Muscle layer of duodenum (tissue), 2 donors: ENCODE data around the gene HINT2.
A peak's percentile ranks its signal among the peaks of the same experiment; 100 is the strongest.

Experiments used
- H3K27ac ChIP-seq: one replicate; pipeline ENCODE4 v1.7.0; 2013; ENCODE audit warnings: mild to moderate bottlenecking, low read length
- H3K27me3 ChIP-seq: one replicate; pipeline ENCODE4 v1.7.0; 2013; ENCODE audit warnings: low read depth, mild to moderate bottlenecking, control low read depth, low read length
- H3K36me3 ChIP-seq, 2 donors: one replicate each; pipeline ENCODE4 v1.7.0; 2013; ENCODE audit warnings: low read length in 2 of 2, control low read depth in 1 of 2, mild to moderate bottlenecking in 1 of 2; ENCODE audit not compliant: insufficient read depth in 2 of 2, control insufficient read depth in 1 of 2
- H3K4me1 ChIP-seq, 2 donors: one replicate each; pipeline ENCODE4 v1.7.0; 2013; ENCODE audit warnings: low read length in 2 of 2, mild to moderate bottlenecking in 2 of 2, control low read depth in 1 of 2, moderate library complexity in 1 of 2; ENCODE audit not compliant: insufficient read depth in 2 of 2, control insufficient read depth in 1 of 2
- H3K4me3 ChIP-seq, 2 donors: one replicate each; pipeline ENCODE4 v1.7.0; 2013; ENCODE audit warnings: low read length in 2 of 2, low read depth in 1 of 2, mild to moderate bottlenecking in 1 of 2
- H3K9me3 ChIP-seq, 2 donors: one replicate each; pipeline ENCODE4 v1.7.0; 2013; ENCODE audit warnings: low read length in 2 of 2, control low read depth in 1 of 2, mild to moderate bottlenecking in 1 of 2; ENCODE audit not compliant: control insufficient read depth in 1 of 2
- donor health status: healthy.

HINT2 gene

DNA sequence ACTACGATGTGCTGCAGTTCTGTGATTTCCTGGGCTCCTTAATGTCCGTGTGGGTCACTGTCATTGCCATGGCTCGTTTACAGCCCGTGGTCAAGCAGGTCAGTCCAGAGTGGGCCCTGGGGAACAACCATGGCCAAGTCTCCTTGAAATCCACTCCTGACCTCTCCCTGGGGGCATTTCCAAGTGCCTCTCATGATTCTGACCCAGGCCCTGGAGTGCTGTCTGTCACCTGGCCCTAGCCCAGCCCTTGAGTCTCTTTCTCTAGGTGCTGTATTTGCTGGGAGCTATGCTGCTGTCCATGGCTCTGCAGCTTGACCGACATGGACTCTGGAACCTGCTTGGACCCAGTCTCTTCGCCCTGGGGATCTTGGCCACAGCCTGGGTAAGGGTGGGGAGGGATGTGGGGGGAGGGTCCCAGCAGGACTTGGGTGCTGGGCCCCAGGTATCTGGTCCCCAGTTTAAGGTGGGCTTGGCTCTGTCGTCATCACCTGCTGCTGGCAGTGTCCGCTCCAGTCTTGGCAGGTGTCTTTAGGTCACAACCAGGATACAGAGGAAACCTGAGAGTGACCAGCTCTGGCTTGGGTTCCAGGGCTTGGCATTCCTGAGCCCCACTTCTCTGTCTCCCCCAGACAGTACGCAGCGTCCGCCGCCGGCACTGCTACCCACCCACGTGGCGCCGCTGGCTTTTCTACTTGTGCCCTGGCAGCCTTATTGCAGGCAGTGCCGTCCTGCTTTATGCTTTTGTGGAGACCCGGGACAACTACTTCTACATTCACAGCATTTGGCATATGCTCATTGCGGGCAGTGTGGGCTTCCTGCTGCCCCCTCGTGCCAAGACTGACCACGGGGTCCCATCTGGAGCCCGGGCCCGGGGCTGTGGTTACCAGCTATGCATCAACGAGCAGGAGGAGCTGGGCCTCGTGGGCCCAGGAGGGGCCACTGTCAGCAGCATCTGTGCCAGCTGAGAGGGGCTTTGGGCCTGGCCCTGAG lies 38.3 kb upstream of the HINT2 start:
- H3K4me1 ChIP-seq: no peaks in the 10 kb centered on the region
- H3K27me3 ChIP-seq: no peaks in the 10 kb centered on the region
- H3K4me3 ChIP-seq: no peak overlapping the region
- H3K36me3 ChIP-seq: peaks cover 0 to 13% of the 10 kb centered on the region in 2 donors
- H3K27ac ChIP-seq: no peak overlapping the region
- no peaks in the 10 kb centered on the region for H3K9me3 ChIP-seq

DNA sequence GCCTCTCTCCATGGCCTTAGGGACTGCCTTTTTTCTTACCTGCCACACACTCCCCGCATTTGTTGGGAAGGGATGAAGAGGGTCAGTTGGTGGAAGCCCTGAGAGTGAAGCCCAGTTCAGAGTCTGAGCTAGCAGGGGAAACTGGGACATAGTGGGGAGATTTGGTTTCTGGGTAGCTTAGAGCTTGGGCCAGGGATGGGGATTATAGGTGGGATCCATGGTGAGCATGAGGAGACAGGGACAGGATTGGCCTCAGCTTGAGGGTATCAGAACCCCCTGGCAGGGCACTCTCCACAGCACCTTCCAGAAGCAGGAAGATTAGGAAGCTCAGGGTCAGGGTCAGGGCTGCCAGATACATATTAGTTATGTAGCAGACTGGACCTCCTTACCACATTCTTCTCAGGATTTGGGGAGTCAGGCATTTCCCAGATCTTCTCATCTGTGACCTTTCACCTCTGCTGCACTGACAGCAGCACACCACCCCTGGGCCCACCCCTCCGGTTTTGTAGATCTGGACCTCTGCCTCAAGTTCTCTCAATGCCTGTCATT lies 37.5 kb upstream of the HINT2 start:
- no peaks in the 10 kb centered on the region for H3K9me3 ChIP-seq
- no peak overlapping the region for H3K4me3 ChIP-seq
- peaks cover 0 to 8% of the 10 kb centered on the region in 2 donors for H3K4me1 ChIP-seq
- no peaks in the 10 kb centered on the region for H3K27me3 ChIP-seq
- H3K27ac ChIP-seq: no peak overlapping the region
- peaks cover 0 to 13% of the 10 kb centered on the region in 2 donors for H3K36me3 ChIP-seq

DNA sequence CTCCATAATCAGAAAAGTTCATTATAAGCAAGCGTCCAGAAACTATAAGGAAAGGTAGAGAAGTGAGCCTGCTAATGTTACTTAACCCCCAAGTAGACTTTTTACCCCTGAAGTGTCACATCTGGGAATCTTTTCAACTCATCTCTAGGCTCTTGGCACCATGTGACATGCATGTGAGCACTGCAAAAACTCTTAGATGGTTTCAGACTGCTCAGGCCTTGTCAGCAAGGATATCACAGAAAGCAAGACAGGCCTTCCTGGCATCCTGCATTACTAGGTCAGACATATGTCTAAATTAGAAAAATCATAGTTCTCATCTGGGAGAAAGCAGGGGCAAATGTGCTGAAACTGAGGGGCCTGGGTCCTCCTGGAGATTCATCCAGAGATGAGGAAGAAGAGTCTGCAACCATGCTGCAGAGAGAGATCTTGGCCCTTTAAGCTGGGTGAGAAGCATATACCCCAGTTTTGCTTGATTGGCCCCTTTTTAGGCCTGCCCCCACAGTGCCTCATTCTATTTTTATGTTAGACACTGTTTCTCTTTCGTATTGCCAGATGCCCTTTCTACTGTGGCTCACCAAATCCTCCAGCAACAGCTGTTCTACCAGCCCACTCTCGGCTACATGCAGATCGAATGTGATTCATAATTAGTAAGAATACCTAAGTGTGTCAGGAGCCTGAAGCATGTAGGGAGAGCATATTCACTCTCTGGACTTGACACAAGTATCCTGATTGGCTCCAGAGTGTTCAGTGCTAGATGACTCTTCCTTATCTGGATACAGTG lies 33.1 kb upstream of the HINT2 start:
- H3K4me3 ChIP-seq: no peak overlapping the region
- peaks cover 18 to 40% of the 10 kb centered on the region in 2 donors for H3K4me1 ChIP-seq
- no peak overlapping the region for H3K27ac ChIP-seq
- H3K27me3 ChIP-seq: no peaks in the 10 kb centered on the region
- H3K9me3 ChIP-seq: no peaks in the 10 kb centered on the region
- H3K36me3 ChIP-seq: peaks cover 6% of the 10 kb centered on the region in 2 donors

DNA sequence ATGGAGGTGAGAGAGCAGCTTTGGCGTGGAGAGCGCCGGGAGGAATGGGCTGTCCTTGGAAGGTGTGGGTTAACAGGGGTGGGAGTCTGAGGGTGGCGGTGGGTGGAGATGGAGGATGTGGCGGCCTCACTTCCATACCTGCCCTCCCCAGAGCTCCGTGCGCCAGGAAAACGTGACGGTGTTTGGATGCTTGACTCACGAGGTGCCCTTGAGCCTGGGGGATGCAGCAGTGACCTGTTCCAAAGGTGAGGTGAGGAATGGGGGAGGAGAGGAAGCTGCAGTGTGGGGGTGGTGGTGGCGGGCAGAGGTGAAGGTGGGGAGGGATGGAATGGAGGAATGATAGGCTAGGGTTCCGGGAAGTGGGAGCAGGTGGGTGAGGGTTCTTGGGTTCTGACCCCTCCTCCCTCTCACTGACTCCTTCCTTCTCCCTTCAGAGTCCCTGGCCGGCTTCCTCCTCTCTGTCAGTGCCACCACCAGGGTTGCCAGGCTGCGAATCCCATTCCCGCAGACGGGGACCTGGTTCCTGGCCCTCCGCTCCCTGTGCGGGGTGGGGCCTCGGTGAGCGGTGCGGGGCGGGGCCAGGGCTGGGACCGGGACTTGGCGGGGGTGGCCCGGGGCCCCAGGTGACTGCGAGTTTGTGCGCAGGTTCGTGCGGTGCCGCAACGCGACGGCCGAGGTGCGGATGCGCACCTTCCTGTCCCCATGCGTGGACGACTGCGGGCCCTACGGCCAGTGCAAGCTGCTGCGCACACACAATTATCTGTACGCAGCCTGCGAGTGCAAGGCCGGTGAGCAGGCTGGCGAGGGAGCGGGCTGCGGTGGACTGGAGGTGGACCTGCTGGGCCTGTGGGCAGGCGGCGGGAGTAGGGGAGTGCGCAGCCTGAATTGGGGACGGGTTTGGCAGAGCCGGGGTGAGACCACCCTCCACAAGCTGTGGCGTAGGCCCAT lies 31.3 kb upstream of the HINT2 start:
- Histone ChIP-seq H3K9me3 (no peaks in the 10 kb centered on the region), H3K27me3 (no peaks in the 10 kb centered on the region), H3K27ac (peak overlapping the region; percentile 69), H3K4me3 (no peak overlapping the region), H3K36me3 (peaks cover 4 to 6% of the 10 kb centered on the region in 2 donors), H3K4me1 (peaks cover 18 to 40% of the 10 kb centered on the region in 2 donors)

DNA sequence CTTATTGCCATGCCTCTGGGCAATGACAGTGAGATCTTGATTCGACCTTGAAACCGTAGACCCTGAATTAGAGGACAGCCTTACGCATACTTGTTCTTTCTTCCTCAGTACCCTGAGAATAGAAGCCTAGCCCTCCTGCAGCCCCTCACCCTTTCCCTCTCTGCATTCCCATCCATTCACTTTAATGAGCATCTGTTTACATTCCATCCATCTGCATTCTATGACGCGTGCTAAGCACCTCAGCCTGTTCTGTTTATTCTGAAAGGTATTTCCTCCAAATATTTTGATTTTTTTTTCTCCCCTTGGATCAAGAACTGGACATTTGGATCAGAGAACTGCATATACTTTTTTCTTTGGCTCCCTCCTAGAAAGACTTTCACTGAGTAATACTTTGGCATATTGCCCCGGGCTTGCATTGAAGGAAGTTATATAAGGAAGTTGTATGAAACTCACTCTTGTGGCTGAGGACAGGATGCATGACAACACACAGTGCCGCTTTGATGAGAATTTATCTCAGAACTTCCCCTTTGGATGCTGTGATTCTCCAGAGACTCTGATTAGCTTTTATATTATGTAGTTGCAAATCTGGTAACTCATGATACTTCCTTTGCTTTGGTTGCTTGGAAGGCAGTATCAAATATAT lies 29.9 kb upstream of the HINT2 start:
- no peaks in the 10 kb centered on the region for H3K27me3 ChIP-seq
- H3K9me3 ChIP-seq: no peaks in the 10 kb centered on the region
- H3K27ac ChIP-seq: peak overlapping the region; percentile 69
- H3K4me1 ChIP-seq: peaks cover 18 to 40% of the 10 kb centered on the region in 2 donors
- H3K36me3 ChIP-seq: peaks cover 4 to 6% of the 10 kb centered on the region in 2 donors
- H3K4me3 ChIP-seq: no peak overlapping the region

DNA sequence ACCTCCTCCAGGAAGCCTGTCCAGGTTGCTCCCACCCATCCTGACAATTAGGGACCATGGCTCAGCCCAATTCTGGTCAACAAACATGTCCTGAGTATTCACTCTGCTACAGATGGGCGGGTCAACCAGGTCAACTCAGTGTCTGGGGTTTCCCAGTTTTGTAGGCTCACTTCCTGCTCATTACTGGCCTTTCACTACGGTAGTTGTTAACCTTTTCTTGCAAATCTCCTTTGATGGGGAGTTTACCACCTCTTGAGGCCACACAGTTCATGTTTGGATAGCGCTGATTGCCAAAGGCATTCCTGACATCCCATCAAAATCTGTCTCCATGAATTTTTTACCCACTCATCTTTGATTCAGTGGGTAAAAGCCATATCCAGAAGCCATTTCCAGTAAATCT lies 28.0 kb upstream of the HINT2 start:
- no peak overlapping the region for H3K4me3 ChIP-seq
- no peaks in the 10 kb centered on the region for H3K9me3 ChIP-seq
- no peaks in the 10 kb centered on the region for H3K27me3 ChIP-seq
- peaks cover 18 to 36% of the 10 kb centered on the region in 2 donors for H3K4me1 ChIP-seq
- H3K27ac ChIP-seq: no peak overlapping the region
- peaks cover 4 to 6% of the 10 kb centered on the region in 2 donors for H3K36me3 ChIP-seq

DNA sequence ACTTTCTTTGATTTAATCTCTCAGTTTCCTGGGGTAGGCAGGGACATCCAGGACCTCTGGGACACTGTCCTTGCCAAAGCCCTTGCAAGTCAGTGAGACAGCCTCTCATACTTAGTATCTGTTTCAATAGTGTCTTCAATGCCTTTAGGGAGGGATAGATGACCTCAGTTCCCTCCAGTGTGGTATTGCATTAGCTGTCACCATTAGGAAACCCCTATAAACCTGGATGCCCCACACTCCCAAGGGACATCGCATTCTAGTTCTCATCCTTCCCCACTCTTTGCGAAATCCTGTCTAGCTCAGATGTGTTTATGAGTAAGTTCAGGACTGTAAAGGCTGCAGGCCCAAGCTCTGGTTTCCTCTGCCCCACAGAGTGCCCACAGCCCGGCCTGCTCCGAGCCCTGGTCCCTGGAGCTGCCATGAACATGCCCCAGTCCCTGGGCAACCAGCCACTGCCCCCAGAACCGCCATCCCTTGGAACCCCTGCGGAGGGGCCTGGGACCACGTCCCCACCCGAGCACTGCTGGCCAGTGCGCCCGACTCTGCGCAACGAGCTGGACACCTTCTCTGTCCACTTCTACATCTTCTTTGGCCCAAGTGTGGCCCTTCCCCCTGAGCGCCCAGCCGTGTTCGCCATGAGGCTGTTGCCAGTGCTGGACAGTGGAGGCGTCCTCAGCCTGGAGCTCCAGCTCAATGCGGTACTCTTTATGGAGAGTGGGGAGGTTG lies 27.3 kb upstream of the HINT2 start:
- H3K27ac ChIP-seq: no peak overlapping the region

DNA sequence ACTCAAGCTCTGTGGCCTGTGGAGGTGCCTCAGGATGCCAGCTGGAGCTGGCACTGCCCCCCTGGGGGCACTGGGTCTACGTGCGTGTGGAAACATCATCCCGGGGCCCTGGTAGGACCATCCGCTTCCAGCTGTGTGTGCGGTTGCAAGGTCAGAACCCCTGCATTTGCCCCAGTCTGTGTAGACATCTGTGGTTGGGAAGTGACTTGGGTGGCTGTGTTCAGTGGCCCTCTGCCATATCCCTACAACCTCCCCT lies 26.7 kb upstream of the HINT2 start:
- Histone ChIP-seq H3K9me3 (no peaks in the 10 kb centered on the region), H3K36me3 (no peaks in the 10 kb centered on the region), H3K4me3 (no peak overlapping the region), H3K4me1 (peaks cover 18 to 24% of the 10 kb centered on the region in 2 donors), H3K27ac (no peak overlapping the region), H3K27me3 (no peaks in the 10 kb centered on the region)

More for the DNA sequence above, 27.3 kb upstream of the HINT2 start:
- Histone ChIP-seq H3K4me3 (no peak overlapping the region), H3K36me3 (peaks cover 2 to 5% of the 10 kb centered on the region in 2 donors), H3K4me1 (peaks cover 18 to 30% of the 10 kb centered on the region in 2 donors), H3K27me3 (no peaks in the 10 kb centered on the region), H3K9me3 (no peaks in the 10 kb centered on the region)

DNA sequence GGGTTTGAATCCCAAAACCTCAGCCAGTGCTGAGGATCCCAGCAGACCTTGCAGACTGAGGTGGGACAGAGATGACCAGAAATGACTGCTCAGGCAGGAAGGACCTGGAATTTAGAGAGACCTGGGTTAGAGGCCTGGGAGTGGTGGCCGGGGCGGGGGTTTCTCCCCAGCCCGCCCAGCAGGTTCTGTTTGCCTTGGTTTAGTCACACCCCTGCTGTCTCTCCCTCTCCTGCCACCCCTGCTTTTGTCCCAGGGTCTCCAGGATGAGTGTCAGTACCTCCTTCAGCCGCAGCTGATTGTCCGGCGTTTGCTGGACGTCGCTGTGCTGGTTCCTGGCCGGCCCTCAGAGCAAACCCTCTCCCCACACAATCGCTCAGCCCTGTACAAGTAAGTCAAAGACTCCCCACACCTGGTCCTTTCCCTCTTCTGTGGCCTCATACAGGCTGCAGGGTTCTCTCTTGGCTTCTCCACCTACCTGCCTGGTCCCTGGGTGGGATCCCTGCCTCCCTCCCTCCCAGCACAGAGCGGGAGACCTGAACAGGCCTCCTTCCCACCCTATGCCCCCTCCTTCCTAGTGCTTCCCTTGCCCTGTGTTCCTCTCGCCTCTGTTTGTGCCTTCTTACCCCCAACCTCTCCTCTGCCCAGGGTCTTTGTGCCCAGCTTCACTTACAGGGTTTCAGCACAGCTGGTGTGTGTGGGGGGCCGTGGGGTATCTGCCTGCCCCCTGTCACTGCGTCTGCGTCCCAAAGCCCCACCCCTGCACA lies 26.2 kb upstream of the HINT2 start:
- H3K4me1 ChIP-seq: peaks cover 18 to 19% of the 10 kb centered on the region in 2 donors
- H3K36me3 ChIP-seq: no peaks in the 10 kb centered on the region
- no peak overlapping the region for H3K4me3 ChIP-seq
- no peaks in the 10 kb centered on the region for H3K27me3 ChIP-seq
- no peaks in the 10 kb centered on the region for H3K9me3 ChIP-seq
- H3K27ac ChIP-seq: no peak overlapping the region
